Measurements from ENCODE around the gene RGCC.

- no peak for TF ChIP-seq CTCF (IDR thresholded peaks at IDR 0.05 in 8 of 11, conservative IDR thresholded peaks at IDR 0.05 in 3 of 11)
- TF ChIP-seq POLR2A (IDR thresholded peaks at IDR 0.05) = no peak
- no peak for TF ChIP-seq POLR2AphosphoS5 (IDR thresholded peaks at IDR 0.05)
Measured at GRCh38 chr13:41513600-41513999, 56.2 kb downstream of the RGCC start.

All from spleen (tissue), 7 donors.